Vein endothelial cell (primary cell): ENCODE measurements around the gene AGPAT1. TPM values are rescaled to one million over a fixed set of nuclear protein-coding genes. Genes with fewer than 3 reads are reported as not detected.

Experiments used
- small RNA-seq: library from RNA; depleted of rRNA; stranded (forward); fragments of <200 nt; gene quantifications from one replicate; pipeline ENCODE3, GENCODE V24; 2012
- total RNA-seq: library from RNA; depleted of rRNA; stranded (reverse); fragments of >200 nt; gene quantifications from 2 replicates; pipeline ENCODE4 v1.2.3, GENCODE V29; 2012

AGPAT1 gene
- total RNA-seq: 20.0 and 32.3 TPM in 2 replicates

GRCh38 chr6:32175711-32176475 lies at the start of gene AGPAT1:
Gene AGPAT1, minus strand, starts transcription at chr6:32176084. Its CDS starts 4,588 bp downstream, at chr6:32171496.

GRCh38 chr6:32223258-32224235 lies 47.7 kb upstream of the AGPAT1 start, which contains the start of gene NOTCH4:
Gene NOTCH4, minus strand, starts transcription at chr6:32224067. Its CDS starts 139 bp downstream, at chr6:32223928.

GRCh38 chr6:32192608-32193039 lies 16.7 kb upstream of the AGPAT1 start, which contains the start of gene GPSM3:
Gene GPSM3, minus strand, starts transcription at chr6:32192643. Its CDS starts 130 bp downstream, at chr6:32192513.

GRCh38 chr6:32190054-32190851 lies 14.4 kb upstream of the AGPAT1 start, which contains the start of gene PBX2:
Gene PBX2, minus strand, starts transcription at chr6:32190202. Its CDS starts 287 bp downstream, at chr6:32189915.

GRCh38 chr6:32184084-32184640 lies 8.3 kb upstream of the AGPAT1 start, which contains the start of gene AGER:
Gene AGER, minus strand, starts transcription at chr6:32184253. Its CDS starts 31 bp downstream, at chr6:32184222.

GRCh38 chr6:32177788-32178546 lies 2.1 kb upstream of the AGPAT1 start, which contains the start of gene RNF5:
Gene RNF5, plus strand, starts transcription at chr6:32178405. Its CDS starts 107 bp downstream, at chr6:32178512.

GRCh38 chr6:32164295-32164694 lies 11.6 kb downstream of the AGPAT1 start, which contains the start of gene EGFL8:
Gene EGFL8, plus strand, starts transcription at chr6:32164595. Its CDS starts 1,571 bp downstream, at chr6:32166166.

GRCh38 chr6:32153564-32154513 lies 22.0 kb downstream of the AGPAT1 start, which contains the start of gene PPT2:
Gene PPT2, plus strand, starts transcription at chr6:32154141. Its CDS starts 454 bp downstream, at chr6:32154595.

GRCh38 chr6:32151863-32152768 lies 23.8 kb downstream of the AGPAT1 start, which contains the start of gene PRRT1:
Gene PRRT1, minus strand, starts transcription at chr6:32151939. Its CDS starts 112 bp downstream, at chr6:32151827.

GRCh38 chr6:32127717-32128592 lies 47.9 kb downstream of the AGPAT1 start, which contains the start of gene ATF6B:
Gene ATF6B, minus strand, starts transcription at chr6:32128246. Its CDS starts 39 bp downstream, at chr6:32128207.

Small RNA genes within 50 kb of the gene (small RNA-seq; reads per million reads assigned to genes)
- gene AL662884.1 (not detected), gene MIR6833 (not detected)

Other genes starting within 250 kb of the AGPAT1 start
- gene C2, start 248.4 kb downstream of the AGPAT1 start, total RNA-seq: 0.65 TPM in 1 of 2 replicates, not detected in the other
- gene CFB, start 230.0 kb downstream of the AGPAT1 start, total RNA-seq: 0.98 and 1.2 TPM in 2 replicates
- 94.7 and 131 TPM in 2 replicates for gene NELFE, start 217.1 kb downstream of the AGPAT1 start, total RNA-seq
- 49.4 and 58.1 TPM in 2 replicates for gene SKIC2, start 216.9 kb downstream of the AGPAT1 start, total RNA-seq
- 13.1 and 15.2 TPM in 2 replicates for gene DXO, start 203.9 kb downstream of the AGPAT1 start, total RNA-seq
- 0.96 and 3.3 TPM in 2 replicates for gene C4A, start 194.0 kb downstream of the AGPAT1 start, total RNA-seq
- 0.33 and 0.76 TPM in 2 replicates for gene C4B, start 161.3 kb downstream of the AGPAT1 start, total RNA-seq
- gene CYP21A2, start 137.7 kb downstream of the AGPAT1 start, total RNA-seq: under 0.01 TPM in 1 of 2 replicates, not detected in the other
- gene TNXB, start 66.7 kb downstream of the AGPAT1 start, total RNA-seq: 2.1 and 4.2 TPM in 2 replicates
- 34.9 and 37.0 TPM in 2 replicates for gene ATF6B, start 47.8 kb downstream of the AGPAT1 start, total RNA-seq
- 7.4 and 9.5 TPM in 2 replicates for gene FKBPL, start 45.8 kb downstream of the AGPAT1 start, total RNA-seq
- not detected in 2 replicates for gene PRRT1, start 24.1 kb downstream of the AGPAT1 start, total RNA-seq
- 13.5 and 81.7 TPM in 2 replicates for gene PPT2, start 21.9 kb downstream of the AGPAT1 start, total RNA-seq
- gene EGFL8, start 11.5 kb downstream of the AGPAT1 start, total RNA-seq: 0.96 and 3.6 TPM in 2 replicates
- 44.0 and 52.3 TPM in 2 replicates for gene RNF5, start 2.3 kb upstream of the AGPAT1 start, total RNA-seq
- 0.48 TPM in 1 of 2 replicates, not detected in the other for gene AGER, start 8.2 kb upstream of the AGPAT1 start, total RNA-seq
- 43.5 and 53.6 TPM in 2 replicates for gene PBX2, start 14.1 kb upstream of the AGPAT1 start, total RNA-seq
- gene GPSM3, start 16.6 kb upstream of the AGPAT1 start, total RNA-seq: 9.8 and 18.0 TPM in 2 replicates
- gene NOTCH4, start 48.0 kb upstream of the AGPAT1 start, total RNA-seq: 53.6 and 68.6 TPM in 2 replicates
- gene TSBP1, start 195.8 kb upstream of the AGPAT1 start, total RNA-seq: not detected in 2 replicates
- not detected in 2 replicates for gene BTNL2, start 231.1 kb upstream of the AGPAT1 start, total RNA-seq